Endothelial cell of umbilical vein (primary cell): ENCODE results near the gene LMX1A. TPM values are rescaled to one million over a fixed set of nuclear protein-coding genes. Genes with fewer than 3 reads are reported as not detected.

ENCODE experiments used
- BruUV-seq: library from RNA; stranded (reverse); fragments of 400-500 nt; replicated peaks from 2 replicates; lab custom pipeline; 2021; lab: Mats Ljungman, UMichigan
- CTCF ChIA-PET: fragments of 300-600, 350-600 bp; sonication (Branson Sonifier 250); formaldehyde crosslinking; loops from one replicate; lab custom pipeline; 2021; ENCODE audit warnings: antibody characterized with exemption, inconsistent platforms; lab: Charles Lee
- POLR2A ChIA-PET: fragments of 300-600, 350-600 bp; sonication (Branson Sonifier 250); formaldehyde crosslinking; loops from one replicate; lab custom pipeline; 2021; ENCODE audit warnings: antibody characterized with exemption, inconsistent platforms; lab: Charles Lee
- DNase-seq: peaks from one replicate; pipeline ENCODE4 v3.0.0-alpha.2; 2011; ENCODE audit warnings: low read depth, low spot score
- FAIRE-seq: peaks from 2 replicates; lab custom pipeline; 2011; peaks lifted over from hg19 to GRCh38; lab: Jason Lieb, UNC
- H2AFZ ChIP-seq: 2 replicates; pipeline ENCODE4 v1.6.0; 2012; ENCODE audit warnings: low read depth, low read length, control low read depth, inconsistent platforms
- H3K27ac ChIP-seq: 2 replicates; pipeline ENCODE4 v1.5.1; 2011; ENCODE audit warnings: low read depth, mild to moderate bottlenecking, control low read depth, low read length, moderate library complexity; ENCODE audit not compliant: insufficient read depth
- H3K27me3 ChIP-seq, 2 experiments: 2 replicates each; pipeline versions ENCODE4 v1.6.0 to v1.6.1; 2011; ENCODE audit warnings: low read length in 2 of 2, mixed read lengths in 1 of 2; ENCODE audit not compliant: control insufficient read depth in 2 of 2, insufficient read depth in 2 of 2
- H3K36me3 ChIP-seq, 2 experiments: 2 replicates in 1 of 2; 3 replicates in 1 of 2; pipeline ENCODE4 v1.5.1; 2011; ENCODE audit warnings: low read length in 2 of 2, mild to moderate bottlenecking in 1 of 2, moderate library complexity in 1 of 2; ENCODE audit not compliant: control insufficient read depth in 2 of 2, insufficient read depth in 2 of 2; ENCODE audit errors: extremely low read depth in 1 of 2
- H3K4me1 ChIP-seq: 3 replicates; pipeline ENCODE4 v1.5.1; 2011; ENCODE audit warnings: mild to moderate bottlenecking, low read length; ENCODE audit not compliant: control insufficient read depth, insufficient read depth; ENCODE audit errors: extremely low read depth
- H3K4me2 ChIP-seq: 2 replicates; pipeline ENCODE4 v1.6.1; 2011; ENCODE audit warnings: low read length, control low read depth, mixed read lengths; ENCODE audit not compliant: insufficient read depth
- H3K4me3 ChIP-seq, 3 experiments: fragments of 200-600 bp in 1 of 3; sonication (generic), shearing (Covaris generic) in 1 of 3; replicated peaks in 1 of 3; 2 replicates each; pipeline ENCODE4 v1.5.1; 2011 to 2016; ENCODE audit warnings: control low read depth in 3 of 3, low read length in 3 of 3, mild to moderate bottlenecking in 2 of 3, inconsistent platforms in 1 of 3, low read depth in 1 of 3, moderate library complexity in 1 of 3; ENCODE audit not compliant: insufficient read depth in 1 of 3
- H3K79me2 ChIP-seq: 2 replicates; pipeline ENCODE4 v1.6.0; 2012; ENCODE audit warnings: low read length, inconsistent platforms; ENCODE audit not compliant: control insufficient read depth, insufficient read depth
- H3K9ac ChIP-seq: replicated peaks from 2 replicates; pipeline ENCODE3; 2011; ENCODE audit warnings: low read length, control low read depth; ENCODE audit not compliant: insufficient read depth; ENCODE audit errors: extremely low read depth
- H3K9me1 ChIP-seq: replicated peaks from 3 replicates; pipeline ENCODE4 v1.6.0; 2011; ENCODE audit warnings: mild to moderate bottlenecking, low read length; ENCODE audit not compliant: control insufficient read depth, insufficient read depth; ENCODE audit errors: extremely low read depth
- H3K9me3 ChIP-seq: replicated peaks from 2 replicates; pipeline ENCODE4 v1.5.1; 2012; ENCODE audit warnings: low read length, inconsistent platforms; ENCODE audit not compliant: control insufficient read depth, insufficient read depth
- H4K20me1 ChIP-seq: replicated peaks from 2 replicates; pipeline ENCODE3; 2011; ENCODE audit warnings: mild to moderate bottlenecking, low read length; ENCODE audit not compliant: control insufficient read depth, insufficient read depth; ENCODE audit errors: extremely low read depth
- EZH2 ChIP-seq: IDR thresholded peaks from 2 replicates; pipeline ENCODE4 v1.6.1; 2012; ENCODE audit warnings: borderline replicate concordance, low read depth, mild to moderate bottlenecking, moderate library complexity, low read length, inconsistent platforms; ENCODE audit not compliant: severe bottlenecking
- POLR2A ChIP-seq: IDR thresholded peaks from 2 replicates; pipeline ENCODE4 v1.6.1; 2012; ENCODE audit warnings: low read depth, mild to moderate bottlenecking, control low read depth, low read length
- POLR2AphosphoS5 ChIP-seq: IDR thresholded peaks from 2 replicates; pipeline ENCODE4 v1.6.1; 2012; ENCODE audit warnings: low read depth, mild to moderate bottlenecking, control low read depth, low read length, moderate library complexity; ENCODE audit not compliant: insufficient read depth
- dilution Hi-C: fragments of 300-500 bp; cut with MboI; formaldehyde crosslinking; loops from one replicate; pipeline ENCODE4 v1.15.0; 2019; ENCODE audit warnings: low sequenced_read_pairs; ENCODE audit not compliant: extremely low pct_ligation_motif_present
- intact Hi-C: fragments of 100-400 bp; cut with micrococcal nuclease; formaldehyde crosslinking; loops from one replicate; pipeline ENCODE4 v1.10.0; 2022
- polyA plus RNA-seq, 4 experiments: library from polyadenylated mRNA; depleted of rRNA in 3 of 4; stranded (reverse) in 3 of 4; unstranded in 1 of 4; fragments of >200 nt; gene quantifications; 2 replicates each; pipeline versions ENCODE4 v1.2.1 to v1.2.3, GENCODE V29; 2011 to 2012; ENCODE audit warnings: missing spikeins in 1 of 4
- total RNA-seq: library from RNA; stranded (reverse); gene quantifications from 2 replicates; pipeline ENCODE4 v1.2.3, GENCODE V29; 2021

The LMX1A gene
- total and polyA plus RNA-seq, 2 donors (not counting 3 experiments of a cell fraction or from before 2014, with no cell fraction given): not detected

DNA sequence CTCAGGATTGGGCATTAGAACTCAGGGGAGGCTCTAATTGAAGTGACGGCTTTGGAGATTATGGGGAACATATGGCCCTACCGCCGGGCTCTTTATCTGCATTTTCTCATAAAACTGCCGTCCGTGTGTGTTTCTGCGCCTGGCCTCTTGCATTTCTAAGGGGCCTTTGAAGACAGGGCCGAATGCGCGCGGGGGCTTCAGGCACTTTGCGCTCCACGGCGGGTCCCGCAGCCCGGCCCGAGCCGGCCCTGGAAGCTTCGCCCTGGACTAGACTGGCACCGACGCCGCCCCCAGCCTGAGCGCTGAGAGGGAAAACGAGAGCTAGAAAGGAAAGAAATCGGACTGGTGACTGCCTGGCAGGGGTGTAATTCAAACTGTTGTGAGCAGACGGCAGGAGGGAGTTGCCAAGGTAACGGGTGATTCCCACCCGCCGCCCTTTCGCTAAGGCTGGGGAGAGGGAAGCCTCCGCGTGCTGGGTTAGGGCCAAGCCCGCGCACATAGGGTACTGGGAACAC, 120.7 kb downstream of the LMX1A start:
- BruUV-seq: no TSS peak
- intact Hi-C loops: no loop called here
- Histone ChIP-seq H3K4me3 (no peak overlapping the region), H4K20me1 (no peaks in the 10 kb centered on the region), H3K79me2 (no peaks in the 10 kb centered on the region), H2AFZ (no peak overlapping the region), H3K9me3 (no peaks in the 10 kb centered on the region), H3K27ac (no peak overlapping the region), H3K9ac (no peak overlapping the region), H3K36me3 (no peaks in the 10 kb centered on the region), H3K27me3 (peaks cover 13 to 23% of the 10 kb centered on the region in 2 experiments), H3K9me1 (no peaks in the 10 kb centered on the region), H3K4me1 (no peaks in the 10 kb centered on the region), H3K4me2 (no peak overlapping the region)
- TF ChIP-seq POLR2AphosphoS5 (no peak), EZH2 (peak; percentile 29)
- ChIA-PET CTCF (no interaction called here), POLR2A (no interaction called here)
- dilution Hi-C loops: no loop called here
- FAIRE-seq (no peak), DNase-seq (no peak)

DNA sequence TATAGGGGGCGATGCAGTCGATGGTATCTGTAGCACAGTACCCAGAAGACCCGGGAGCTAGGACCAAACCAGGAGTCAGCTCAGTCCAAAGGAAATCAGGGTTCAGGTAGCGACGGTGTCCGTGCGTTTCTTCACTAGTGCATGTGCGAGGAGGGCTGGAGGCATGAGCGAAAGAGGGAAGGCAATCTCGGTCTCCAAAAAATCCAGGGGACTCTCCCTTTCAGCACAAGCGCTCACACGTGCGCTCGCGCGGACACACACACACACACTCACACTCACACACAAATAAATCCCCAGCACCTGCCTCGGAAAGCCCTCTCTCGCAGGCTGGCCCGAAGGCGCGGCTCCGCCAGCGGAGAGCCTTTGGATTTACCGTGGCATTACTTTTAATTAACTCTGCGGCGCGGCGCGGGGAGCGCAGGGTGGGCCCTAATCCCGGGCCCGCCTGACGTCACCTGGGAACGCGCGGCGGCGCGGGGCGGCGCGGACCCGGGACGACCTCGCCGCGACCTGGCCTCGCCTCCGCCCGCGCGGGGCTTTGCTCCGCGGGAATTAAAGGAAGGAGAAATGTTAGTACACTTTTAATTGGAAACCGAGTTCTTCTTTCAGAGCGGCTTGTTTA, 121.2 kb downstream of the LMX1A start:
- TF ChIP-seq EZH2: peak; percentile 72
- no peak for TF ChIP-seq POLR2A
- ChIA-PET CTCF (no interaction called here), POLR2A (no interaction called here)
- no peak for FAIRE-seq
- Histone ChIP-seq H4K20me1 (no peaks in the 10 kb centered on the region), H3K9ac (no peak overlapping the region), H3K9me1 (no peaks in the 10 kb centered on the region), H3K4me2 (no peak overlapping the region), H2AFZ (no peak overlapping the region), H3K27me3 (peaks cover 13 to 23% of the 10 kb centered on the region in 2 experiments), H3K79me2 (no peaks in the 10 kb centered on the region), H3K9me3 (no peaks in the 10 kb centered on the region), H3K27ac (no peak overlapping the region), H3K4me1 (no peaks in the 10 kb centered on the region), H3K4me3 (no peak overlapping the region), H3K36me3 (no peaks in the 10 kb centered on the region)
- dilution Hi-C loops: no loop called here
- intact Hi-C loops: no loop called here
- no peak for DNase-seq
- BruUV-seq: no TSS peak
